Loucy (cell line): ENCODE measurements around the gene PHKB.

Experiments used
- EZH2phosphoT487 ChIP-seq: fragments of 200-600 bp; IDR thresholded peaks from 2 replicates; pipeline ENCODE4 v1.6.1; 2018; ENCODE audit warnings: antibody characterized with exemption, mild to moderate bottlenecking, moderate library complexity, borderline replicate concordance
- TF ChIP-seq, protein P1 (sequence below): fragments of 200-600 bp; sonication (generic); conservative IDR thresholded peaks from 2 replicates; pipeline ENCODE4 v1.5.1; 2014; ENCODE audit warnings: mild to moderate bottlenecking, antibody characterized with exemption, low read length

DNA sequence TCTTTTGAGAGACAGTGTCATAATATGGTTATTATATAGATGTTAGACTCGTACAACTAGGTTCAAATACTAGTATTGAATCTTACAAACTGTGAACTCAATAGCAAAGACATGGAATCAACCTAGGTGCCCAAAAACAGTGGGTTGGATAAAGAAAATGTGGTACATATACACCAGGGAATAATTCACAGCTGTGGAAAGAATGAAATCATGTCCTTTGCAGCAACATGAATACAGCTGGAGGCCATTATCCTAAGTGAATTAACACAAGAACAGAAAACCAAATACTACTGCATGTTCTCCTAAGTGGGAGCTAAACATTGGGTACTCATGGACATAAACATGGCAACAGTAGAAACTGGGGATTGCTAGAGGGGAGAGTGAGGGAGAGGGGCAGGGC lies 8.1 kb downstream of the PHKB start:
- TF ChIP-seq, protein P1, sequence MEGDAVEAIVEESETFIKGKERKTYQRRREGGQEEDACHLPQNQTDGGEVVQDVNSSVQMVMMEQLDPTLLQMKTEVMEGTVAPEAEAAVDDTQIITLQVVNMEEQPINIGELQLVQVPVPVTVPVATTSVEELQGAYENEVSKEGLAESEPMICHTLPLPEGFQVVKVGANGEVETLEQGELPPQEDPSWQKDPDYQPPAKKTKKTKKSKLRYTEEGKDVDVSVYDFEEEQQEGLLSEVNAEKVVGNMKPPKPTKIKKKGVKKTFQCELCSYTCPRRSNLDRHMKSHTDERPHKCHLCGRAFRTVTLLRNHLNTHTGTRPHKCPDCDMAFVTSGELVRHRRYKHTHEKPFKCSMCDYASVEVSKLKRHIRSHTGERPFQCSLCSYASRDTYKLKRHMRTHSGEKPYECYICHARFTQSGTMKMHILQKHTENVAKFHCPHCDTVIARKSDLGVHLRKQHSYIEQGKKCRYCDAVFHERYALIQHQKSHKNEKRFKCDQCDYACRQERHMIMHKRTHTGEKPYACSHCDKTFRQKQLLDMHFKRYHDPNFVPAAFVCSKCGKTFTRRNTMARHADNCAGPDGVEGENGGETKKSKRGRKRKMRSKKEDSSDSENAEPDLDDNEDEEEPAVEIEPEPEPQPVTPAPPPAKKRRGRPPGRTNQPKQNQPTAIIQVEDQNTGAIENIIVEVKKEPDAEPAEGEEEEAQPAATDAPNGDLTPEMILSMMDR, result no peak
- no peak for TF ChIP-seq EZH2phosphoT487
